Endothelial cell of umbilical vein (primary cell): ENCODE measurements around the gene KDSR. TPM values are rescaled to one million over a fixed set of nuclear protein-coding genes. Genes with fewer than 3 reads are reported as not detected.

Experiments used
- BruUV-seq: library from RNA; stranded (reverse); fragments of 400-500 nt; replicated peaks from 2 replicates; lab custom pipeline; 2021; lab: Mats Ljungman, UMichigan
- CTCF ChIA-PET: fragments of 300-600, 350-600 bp; sonication (Branson Sonifier 250); formaldehyde crosslinking; loops from one replicate; lab custom pipeline; 2021; ENCODE audit warnings: antibody characterized with exemption, inconsistent platforms; lab: Charles Lee
- POLR2A ChIA-PET: fragments of 300-600, 350-600 bp; sonication (Branson Sonifier 250); formaldehyde crosslinking; loops from one replicate; lab custom pipeline; 2021; ENCODE audit warnings: antibody characterized with exemption, inconsistent platforms; lab: Charles Lee
- DNase-seq: peaks from one replicate; pipeline ENCODE4 v3.0.0-alpha.2; 2011; ENCODE audit warnings: low read depth, low spot score
- FAIRE-seq: peaks from 2 replicates; lab custom pipeline; 2011; peaks lifted over from hg19 to GRCh38; lab: Jason Lieb, UNC
- H2AFZ ChIP-seq: 2 replicates; pipeline ENCODE4 v1.6.0; 2012; ENCODE audit warnings: low read depth, low read length, control low read depth, inconsistent platforms
- H3K27ac ChIP-seq: 2 replicates; pipeline ENCODE4 v1.5.1; 2011; ENCODE audit warnings: low read depth, mild to moderate bottlenecking, control low read depth, low read length, moderate library complexity; ENCODE audit not compliant: insufficient read depth
- H3K27me3 ChIP-seq, 2 experiments: 2 replicates each; pipeline versions ENCODE4 v1.6.0 to v1.6.1; 2011; ENCODE audit warnings: low read length in 2 of 2, mixed read lengths in 1 of 2; ENCODE audit not compliant: control insufficient read depth in 2 of 2, insufficient read depth in 2 of 2
- H3K36me3 ChIP-seq, 2 experiments: 2 replicates in 1 of 2; 3 replicates in 1 of 2; pipeline ENCODE4 v1.5.1; 2011; ENCODE audit warnings: low read length in 2 of 2, mild to moderate bottlenecking in 1 of 2, moderate library complexity in 1 of 2; ENCODE audit not compliant: control insufficient read depth in 2 of 2, insufficient read depth in 2 of 2; ENCODE audit errors: extremely low read depth in 1 of 2
- H3K4me1 ChIP-seq: 3 replicates; pipeline ENCODE4 v1.5.1; 2011; ENCODE audit warnings: mild to moderate bottlenecking, low read length; ENCODE audit not compliant: control insufficient read depth, insufficient read depth; ENCODE audit errors: extremely low read depth
- H3K4me2 ChIP-seq: 2 replicates; pipeline ENCODE4 v1.6.1; 2011; ENCODE audit warnings: low read length, control low read depth, mixed read lengths; ENCODE audit not compliant: insufficient read depth
- H3K4me3 ChIP-seq, 3 experiments: fragments of 200-600 bp in 1 of 3; sonication (generic), shearing (Covaris generic) in 1 of 3; replicated peaks in 1 of 3; 2 replicates each; pipeline ENCODE4 v1.5.1; 2011 to 2016; ENCODE audit warnings: control low read depth in 3 of 3, low read length in 3 of 3, mild to moderate bottlenecking in 2 of 3, inconsistent platforms in 1 of 3, low read depth in 1 of 3, moderate library complexity in 1 of 3; ENCODE audit not compliant: insufficient read depth in 1 of 3
- H3K79me2 ChIP-seq: 2 replicates; pipeline ENCODE4 v1.6.0; 2012; ENCODE audit warnings: low read length, inconsistent platforms; ENCODE audit not compliant: control insufficient read depth, insufficient read depth
- H3K9ac ChIP-seq: replicated peaks from 2 replicates; pipeline ENCODE3; 2011; ENCODE audit warnings: low read length, control low read depth; ENCODE audit not compliant: insufficient read depth; ENCODE audit errors: extremely low read depth
- H3K9me1 ChIP-seq: replicated peaks from 3 replicates; pipeline ENCODE4 v1.6.0; 2011; ENCODE audit warnings: mild to moderate bottlenecking, low read length; ENCODE audit not compliant: control insufficient read depth, insufficient read depth; ENCODE audit errors: extremely low read depth
- H3K9me3 ChIP-seq: replicated peaks from 2 replicates; pipeline ENCODE4 v1.5.1; 2012; ENCODE audit warnings: low read length, inconsistent platforms; ENCODE audit not compliant: control insufficient read depth, insufficient read depth
- H4K20me1 ChIP-seq: replicated peaks from 2 replicates; pipeline ENCODE3; 2011; ENCODE audit warnings: mild to moderate bottlenecking, low read length; ENCODE audit not compliant: control insufficient read depth, insufficient read depth; ENCODE audit errors: extremely low read depth
- CTCF ChIP-seq, 2 donors: IDR thresholded peaks; 1 replicate in 1 of 2; 2 replicates in 1 of 2; pipeline ENCODE4 v1.5.1; 2011; ENCODE audit warnings: low read length in 2 of 2, mild to moderate bottlenecking in 2 of 2, moderate library complexity in 2 of 2, control low read depth in 1 of 2, inconsistent platforms in 1 of 2, low read depth in 1 of 2; ENCODE audit not compliant: insufficient read depth in 1 of 2; ENCODE audit errors: extremely low read depth in 1 of 2
- FOS ChIP-seq: IDR thresholded peaks from 2 replicates; pipeline ENCODE4 v1.6.1; 2011; ENCODE audit warnings: mild to moderate bottlenecking, low read length, moderate library complexity, borderline replicate concordance; ENCODE audit not compliant: insufficient read depth
- GATA2 ChIP-seq: IDR thresholded peaks from 2 replicates; pipeline ENCODE4 v1.7.0; 2011; ENCODE audit warnings: low read depth, mild to moderate bottlenecking, moderate library complexity, mixed read lengths, low read length; ENCODE audit not compliant: insufficient read length, insufficient read depth
- JUN ChIP-seq: IDR thresholded peaks from 2 replicates; pipeline ENCODE4 v1.6.1; 2011; ENCODE audit warnings: borderline replicate concordance, low read depth; ENCODE audit not compliant: insufficient read length, insufficient read depth
- MAX ChIP-seq: IDR thresholded peaks from 2 replicates; pipeline ENCODE4 v1.6.1; 2011; ENCODE audit not compliant: insufficient read depth, insufficient read length
- MYC ChIP-seq: IDR thresholded peaks from one replicate; pipeline ENCODE4 v1.6.1; 2011; ENCODE audit warnings: mild to moderate bottlenecking, low read depth, low read length
- POLR2A ChIP-seq: IDR thresholded peaks from 2 replicates; pipeline ENCODE4 v1.6.1; 2012; ENCODE audit warnings: low read depth, mild to moderate bottlenecking, control low read depth, low read length
- dilution Hi-C: fragments of 300-500 bp; cut with MboI; formaldehyde crosslinking; loops from one replicate; pipeline ENCODE4 v1.15.0; 2019; ENCODE audit warnings: low sequenced_read_pairs; ENCODE audit not compliant: extremely low pct_ligation_motif_present
- intact Hi-C: fragments of 100-400 bp; cut with micrococcal nuclease; formaldehyde crosslinking; loops from one replicate; pipeline ENCODE4 v1.10.0; 2022
- polyA plus RNA-seq, 4 experiments: library from polyadenylated mRNA; depleted of rRNA in 3 of 4; stranded (reverse) in 3 of 4; unstranded in 1 of 4; fragments of >200 nt; gene quantifications; 2 replicates each; pipeline versions ENCODE4 v1.2.1 to v1.2.3, GENCODE V29; 2011 to 2012; ENCODE audit warnings: missing spikeins in 1 of 4
- total RNA-seq: library from RNA; stranded (reverse); gene quantifications from 2 replicates; pipeline ENCODE4 v1.2.3, GENCODE V29; 2021

The KDSR gene
- total and polyA plus RNA-seq, 2 donors (not counting 3 experiments of a cell fraction or from before 2014, with no cell fraction given), result 17.1 to 43.1 TPM

- Histone ChIP-seq H3K4me2 (no peak overlapping the region), H3K79me2 (no peaks in the 10 kb centered on the region), H3K27ac (no peak overlapping the region), H3K36me3 (peaks cover 2 to 28% of the 10 kb centered on the region in 2 experiments), H3K27me3 (no peaks in the 10 kb centered on the region), H3K4me3 (no peak overlapping the region), H3K9ac (no peak overlapping the region), H3K9me1 (no peaks in the 10 kb centered on the region), H4K20me1 (no peaks in the 10 kb centered on the region), H3K9me3 (no peaks in the 10 kb centered on the region), H2AFZ (no peak overlapping the region), H3K4me1 (no peaks in the 10 kb centered on the region)
- intact Hi-C loops, result no loop called here
- TF ChIP-seq CTCF (IDR thresholded peaks at IDR 0.05; ENCODE audit: extremely low read depth in 1 of 2, insufficient read depth in 1 of 2, low read depth in 1 of 2, low read length in 2 of 2), result no peak
- no peak for TF ChIP-seq JUN
- TF ChIP-seq MYC, result no peak
- TF ChIP-seq FOS, result no peak
- TF ChIP-seq POLR2A, result no peak
- TF ChIP-seq MAX, result no peak
- TF ChIP-seq GATA2, result no peak
- dilution Hi-C loops, result no loop called here
- no peak for FAIRE-seq
- ChIA-PET POLR2A (no interaction called here), CTCF (no interaction called here)
- no TSS peak for BruUV-seq
- DNase-seq, result no peak
Observed at GRCh38 chr18:63399300-63399699, 32.3 kb upstream of the KDSR start.
